A549 (cell line): ENCODE results near the gene STIM2.

Experiments
- BHLHE40 ChIP-seq: IDR thresholded peaks from 2 replicates; pipeline ENCODE4 v1.6.1; 2012; ENCODE audit warnings: low read depth, low read length, inconsistent platforms
- CTCF ChIP-seq: fragments of >200 bp; sonication (Bioruptor Twin); formaldehyde crosslinking; IDR thresholded peaks from 3 replicates; pipeline ENCODE4 v1.5.1; 2016
- GATA3 ChIP-seq: IDR thresholded peaks from 2 replicates; pipeline ENCODE4 v1.6.1; 2012; ENCODE audit warnings: borderline replicate concordance
- HOXB13 ChIP-seq: fragments of 250-450 bp; sonication (Bioruptor Pico); IDR thresholded peaks from 2 replicates; pipeline ENCODE4 v1.5.0; 2020; ENCODE audit warnings: low read depth, mild to moderate bottlenecking, moderate library complexity
- JUNB ChIP-seq: fragments of >200 bp; sonication (Bioruptor Twin); formaldehyde crosslinking; IDR thresholded peaks from 2 replicates; pipeline ENCODE4 v1.6.1; 2016
- MAX ChIP-seq: IDR thresholded peaks from 2 replicates; pipeline ENCODE4 v1.6.1; 2012
- POLR2A ChIP-seq: IDR thresholded peaks from 2 replicates; pipeline ENCODE4 v1.6.1; 2012; ENCODE audit warnings: mild to moderate bottlenecking, low read length

GRCh38 chr4:26953770-26954423 is 93.3 kb downstream of the STIM2 start:
- TF ChIP-seq GATA3 (no peak), BHLHE40 (no peak), JUNB (no peak), CTCF (no peak), MAX (no peak), POLR2A (no peak), HOXB13 (CRISPR knock-in tag) (no peak)
